NCI-H1694 (cell line): Measurements from ENCODE around the gene DMXL2.
"Not testable (repeated sequence)": the region's sequence is repeated elsewhere in the genome, so short reads cannot be mapped to it uniquely, and the experiment has no call there.

Experiments
- DNase-seq: peaks from one replicate; lab custom pipeline; 2025; lab: John Stamatoyannopoulos, UW

Gene DMXL2

DNA sequence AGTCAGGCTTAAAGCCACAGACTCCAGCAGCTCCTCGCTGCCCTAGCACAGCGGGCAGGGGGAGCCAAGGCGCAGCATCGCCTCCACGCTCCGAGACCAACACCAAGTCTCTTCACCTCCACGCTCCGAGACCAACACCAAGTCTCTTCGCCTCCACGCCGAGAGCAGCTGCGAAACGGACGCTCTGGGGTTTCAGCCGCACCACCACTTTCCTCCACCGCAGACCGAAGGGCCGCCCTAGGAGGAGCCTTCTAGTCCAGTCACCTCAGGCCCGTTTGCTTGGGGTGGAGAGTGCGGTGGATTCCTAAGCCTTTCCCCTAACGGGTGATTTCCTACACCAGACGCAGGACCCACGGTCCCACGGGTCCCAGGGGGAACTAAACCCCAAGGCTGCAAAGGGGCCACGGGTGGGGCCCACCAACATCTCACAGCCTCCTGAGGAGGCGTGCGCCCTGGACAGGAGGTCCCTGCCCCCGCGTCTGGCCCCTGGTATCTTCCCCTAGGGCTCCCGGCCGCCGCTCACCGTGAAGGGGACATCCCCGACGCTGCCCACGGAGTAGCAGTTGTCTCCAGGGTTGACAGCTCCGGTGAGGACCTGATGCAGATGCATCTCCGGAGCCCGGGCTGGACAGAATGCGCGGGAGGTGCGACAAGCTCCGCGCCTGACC is 501 bp downstream of the DMXL2 start:
- no peak for DNase-seq

GRCh38 chr15:51621155-51621765 is 1.3 kb downstream of the DMXL2 start:
- DNase-seq: no peak

- no peak for DNase-seq
Measured at GRCh38 chr15:51620641-51621040, 1.9 kb downstream of the DMXL2 start.

GRCh38 chr15:51620122-51620521 is 2.4 kb downstream of the DMXL2 start:
- no peak for DNase-seq

- no peak for DNase-seq
Measured at GRCh38 chr15:51619331-51620035, 3.1 kb downstream of the DMXL2 start.

DNA sequence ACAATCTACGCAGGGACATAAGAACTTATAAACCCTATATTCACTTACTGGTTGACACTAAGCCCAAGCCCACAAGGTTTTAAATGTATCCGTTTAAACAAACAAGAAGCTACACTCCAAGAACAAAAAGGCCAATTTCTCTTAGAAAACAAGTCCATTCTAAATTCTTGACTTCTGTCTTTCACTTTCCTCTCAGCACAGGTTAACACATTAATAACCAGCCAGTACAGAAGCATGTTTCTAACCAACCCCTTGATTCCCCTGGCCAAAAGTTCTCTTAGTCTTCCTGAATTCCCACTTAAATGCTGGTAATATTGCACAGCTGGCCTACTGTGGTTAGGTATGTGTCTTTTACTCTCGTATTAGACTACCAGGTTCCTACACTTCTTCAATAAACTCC is 4.7 kb downstream of the DMXL2 start:
- no peak for DNase-seq

GRCh38 chr15:51613951-51614350 is 8.6 kb downstream of the DMXL2 start:
- no peak for DNase-seq

GRCh38 chr15:51612669-51613068 is 9.9 kb downstream of the DMXL2 start:
- not testable (repeated sequence) for DNase-seq

GRCh38 chr15:51603462-51603948 is 19.1 kb downstream of the DMXL2 start:
- not testable (repeated sequence) for DNase-seq

GRCh38 chr15:51603002-51603401 is 19.6 kb downstream of the DMXL2 start:
- DNase-seq: no peak

GRCh38 chr15:51602484-51602883 is 20.1 kb downstream of the DMXL2 start:
- DNase-seq: no peak

DNA sequence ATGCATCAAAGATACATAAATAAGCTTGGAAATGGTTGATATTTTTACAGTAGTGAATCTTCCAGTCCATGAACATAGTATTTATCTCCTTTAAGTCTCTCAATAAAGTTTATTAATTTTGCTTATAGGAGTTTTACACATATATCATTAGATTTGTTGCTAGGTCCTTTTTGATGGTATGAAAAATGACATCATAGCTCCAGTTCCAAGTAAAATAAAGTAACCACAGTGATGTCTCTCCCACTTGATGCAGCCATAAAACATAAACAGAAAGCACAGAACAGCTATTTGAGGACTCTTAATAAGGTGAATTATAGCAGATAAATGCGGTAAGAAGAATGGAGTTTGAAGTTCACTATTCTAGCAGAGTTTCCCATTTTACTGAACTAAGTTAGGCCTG is 20.8 kb downstream of the DMXL2 start:
- DNase-seq: no peak

- DNase-seq: no peak
Measured at GRCh38 chr15:51600114-51600513, 22.5 kb downstream of the DMXL2 start.

DNA sequence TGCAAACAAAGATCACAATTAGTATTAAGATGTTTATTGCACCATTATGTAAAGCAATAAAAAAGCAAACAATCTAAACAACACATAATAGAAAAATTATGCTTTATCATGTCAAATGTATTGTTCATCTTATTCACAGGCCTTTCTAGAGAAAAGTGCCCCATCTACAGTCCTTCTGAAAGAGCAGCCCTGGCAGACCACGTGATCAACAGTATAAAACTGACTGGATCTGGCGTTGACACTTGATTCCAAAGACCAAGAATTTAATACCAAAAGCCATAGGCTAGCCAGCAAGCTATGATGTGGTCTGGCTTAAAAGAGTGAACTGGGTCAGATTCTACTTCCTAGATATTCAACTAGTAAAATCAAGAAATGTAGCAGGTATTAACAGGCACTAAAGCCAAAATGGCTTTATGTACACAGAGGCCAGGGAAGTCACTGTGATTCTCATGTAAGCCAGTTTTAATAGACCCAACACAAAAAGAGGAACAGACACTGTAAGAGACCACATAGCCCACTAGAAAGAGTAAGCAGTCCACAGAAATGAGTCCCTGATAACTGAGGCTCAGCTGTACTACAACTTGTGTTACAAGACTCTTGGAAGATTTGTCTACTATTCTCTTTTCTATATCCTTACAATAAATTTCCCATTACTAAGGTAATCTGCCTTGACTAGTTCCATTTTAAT is 32.5 kb downstream of the DMXL2 start:
- DNase-seq: no peak

GRCh38 chr15:51588966-51589365 is 33.6 kb downstream of the DMXL2 start:
- DNase-seq: no peak

GRCh38 chr15:51585986-51586385 is 36.6 kb downstream of the DMXL2 start:
- DNase-seq: no peak

DNA sequence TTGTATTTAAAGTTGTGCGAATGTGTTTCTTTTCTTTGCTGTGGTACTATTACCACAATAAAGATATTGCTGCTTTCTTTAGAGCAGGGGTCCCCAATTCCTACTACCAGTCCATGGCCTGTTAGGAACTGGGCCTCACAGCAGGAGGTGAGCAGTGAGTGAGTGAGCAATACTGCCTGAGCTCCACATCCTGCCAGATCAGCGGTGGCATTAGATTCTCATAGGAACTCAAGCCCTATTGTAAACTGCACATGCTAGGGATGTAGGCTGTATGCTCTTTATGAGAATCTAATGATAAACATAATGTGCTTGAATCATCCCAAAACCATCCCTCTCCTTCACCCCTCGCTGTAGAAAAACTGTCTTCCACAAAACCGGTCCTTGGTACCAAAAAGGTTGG is 41.6 kb downstream of the DMXL2 start:
- DNase-seq: no peak

- no peak for DNase-seq
Measured at GRCh38 chr15:51580385-51580784, 42.2 kb downstream of the DMXL2 start.

DNA sequence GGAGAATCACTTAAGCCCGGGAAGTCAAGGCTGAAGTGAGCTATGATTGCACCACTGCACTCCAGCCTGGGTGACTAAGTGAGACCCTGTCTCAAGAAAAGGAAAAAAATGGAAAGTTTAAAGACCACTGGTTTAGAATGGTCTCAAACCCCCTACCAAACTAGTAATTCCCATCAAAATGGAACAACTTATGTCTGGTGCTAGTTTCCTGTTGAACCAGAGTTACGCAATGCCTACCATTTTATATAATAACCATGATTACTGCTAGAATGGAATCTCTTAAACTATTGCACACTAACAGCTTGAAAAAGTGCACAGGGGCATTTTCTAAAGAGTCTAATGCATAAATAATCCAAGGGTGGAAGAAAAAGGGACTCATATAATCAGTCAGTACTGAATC is 43.6 kb downstream of the DMXL2 start:
- no peak for DNase-seq

DNA sequence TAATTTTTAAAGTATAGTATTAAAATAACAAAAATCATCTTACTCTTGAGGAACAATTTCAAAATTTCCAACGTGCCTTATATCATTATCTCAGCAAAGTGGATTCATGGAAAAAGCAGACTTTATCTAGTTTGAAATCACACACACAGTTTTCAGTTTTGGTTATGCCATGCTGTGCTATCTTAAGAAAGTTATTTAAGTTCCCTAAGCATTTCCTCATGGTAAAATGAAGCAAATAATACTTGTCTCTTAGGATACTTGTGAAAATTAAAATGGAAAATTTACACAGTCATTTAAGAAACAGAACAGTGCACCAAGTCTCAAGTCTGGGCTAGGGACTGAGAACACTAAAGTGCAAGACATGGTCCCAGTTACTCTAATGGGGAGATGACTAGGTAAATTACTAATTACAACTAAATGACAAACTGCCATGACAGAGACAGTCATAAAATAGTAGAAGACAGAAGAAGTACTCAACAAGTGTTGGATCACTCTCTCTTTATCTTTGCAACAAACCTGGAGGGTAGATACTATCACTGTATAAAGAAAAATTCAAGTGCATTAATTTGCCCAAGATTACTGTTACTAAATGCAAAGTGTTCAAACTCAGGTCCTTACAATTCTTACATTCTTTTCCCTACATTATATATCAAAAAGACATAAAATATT is 44.8 kb downstream of the DMXL2 start:
- no peak for DNase-seq

- DNase-seq: no peak
Measured at GRCh38 chr15:51576911-51577500, 45.6 kb downstream of the DMXL2 start.
